HepG2 (cell line): ENCODE measurements around the gene GRAMD1B.

Experiments used
- CCDC6 ChIP-seq: sonication (generic); formaldehyde crosslinking; IDR thresholded peaks from 2 replicates; pipeline ENCODE4 v1.8.1; 2022; ENCODE audit warnings: mild to moderate bottlenecking, missing genetic modification reagents, moderate library complexity
- MIER2 ChIP-seq: IDR thresholded peaks from 2 replicates; pipeline ENCODE4 v1.6.1; 2016; ENCODE audit warnings: missing biosample characterization, missing genetic modification reagents
- PCBP1 ChIP-seq: fragments of 200-400 bp; formaldehyde crosslinking; IDR thresholded peaks from 2 replicates; pipeline ENCODE4 v1.6.1; 2017; ENCODE audit warnings: mild to moderate bottlenecking, low read depth, low read length, borderline replicate concordance
- POLR2AphosphoS5 ChIP-seq: IDR thresholded peaks from 2 replicates; pipeline ENCODE4 v1.6.1; 2012; ENCODE audit warnings: low read depth, low read length
- ZNF317 ChIP-seq: sonication (generic); formaldehyde crosslinking; IDR thresholded peaks from 2 replicates; pipeline ENCODE4 v1.5.0; 2020; ENCODE audit warnings: mild to moderate bottlenecking, missing genetic modification reagents
- TF ChIP-seq, protein P1 (sequence below): sonication (generic); formaldehyde crosslinking; IDR thresholded peaks from 2 replicates; pipeline ENCODE4 v1.5.0; 2020; ENCODE audit warnings: mild to moderate bottlenecking, missing genetic modification reagents, moderate library complexity
- TF ChIP-seq, protein P2 (sequence below): IDR thresholded peaks from 2 replicates; pipeline ENCODE4 v1.6.1; 2012; ENCODE audit warnings: inconsistent platforms

DNA sequence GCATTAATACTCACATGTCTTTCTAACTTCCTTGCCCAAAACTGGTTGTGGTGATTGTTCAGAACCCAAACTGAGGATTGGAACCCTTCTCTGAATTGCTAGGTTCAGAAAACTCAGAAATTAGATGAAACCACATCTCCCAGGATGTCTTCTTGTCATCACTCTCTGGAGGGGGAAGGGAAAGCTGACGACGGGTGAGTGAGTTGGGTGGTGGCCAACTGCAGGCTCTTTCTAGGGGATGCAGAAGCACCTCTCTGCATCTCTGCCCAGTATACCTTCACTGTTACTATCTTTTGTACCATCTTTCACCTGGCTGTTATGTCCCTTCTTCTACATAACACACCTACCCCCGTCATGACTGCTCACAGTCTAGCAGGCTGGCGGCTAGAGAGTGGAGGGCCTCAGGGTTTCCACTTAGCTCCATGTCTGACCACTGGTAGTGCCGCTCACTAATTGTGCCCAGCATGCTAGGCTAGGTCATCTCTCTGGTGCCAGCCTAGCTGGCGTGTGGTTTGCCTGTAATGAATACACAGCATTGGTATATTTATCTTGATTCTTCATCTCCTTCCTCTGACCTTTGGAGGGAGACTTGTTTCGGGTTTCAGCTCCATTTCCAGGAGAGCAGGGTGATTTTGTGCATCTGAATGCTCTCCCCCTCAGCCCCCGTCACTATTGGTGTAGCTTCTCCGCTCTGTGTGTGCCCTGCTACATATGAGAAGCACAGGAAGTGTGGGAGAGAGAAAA, 7.3 kb downstream of the GRAMD1B start:
- TF ChIP-seq POLR2AphosphoS5 (no peak), CCDC6 (CRISPR knock-in tag) (no peak), ZNF317 (CRISPR knock-in tag) (no peak), MIER2 (CRISPR knock-in tag) (no peak), PCBP1 (no peak)
- TF ChIP-seq, protein P1, sequence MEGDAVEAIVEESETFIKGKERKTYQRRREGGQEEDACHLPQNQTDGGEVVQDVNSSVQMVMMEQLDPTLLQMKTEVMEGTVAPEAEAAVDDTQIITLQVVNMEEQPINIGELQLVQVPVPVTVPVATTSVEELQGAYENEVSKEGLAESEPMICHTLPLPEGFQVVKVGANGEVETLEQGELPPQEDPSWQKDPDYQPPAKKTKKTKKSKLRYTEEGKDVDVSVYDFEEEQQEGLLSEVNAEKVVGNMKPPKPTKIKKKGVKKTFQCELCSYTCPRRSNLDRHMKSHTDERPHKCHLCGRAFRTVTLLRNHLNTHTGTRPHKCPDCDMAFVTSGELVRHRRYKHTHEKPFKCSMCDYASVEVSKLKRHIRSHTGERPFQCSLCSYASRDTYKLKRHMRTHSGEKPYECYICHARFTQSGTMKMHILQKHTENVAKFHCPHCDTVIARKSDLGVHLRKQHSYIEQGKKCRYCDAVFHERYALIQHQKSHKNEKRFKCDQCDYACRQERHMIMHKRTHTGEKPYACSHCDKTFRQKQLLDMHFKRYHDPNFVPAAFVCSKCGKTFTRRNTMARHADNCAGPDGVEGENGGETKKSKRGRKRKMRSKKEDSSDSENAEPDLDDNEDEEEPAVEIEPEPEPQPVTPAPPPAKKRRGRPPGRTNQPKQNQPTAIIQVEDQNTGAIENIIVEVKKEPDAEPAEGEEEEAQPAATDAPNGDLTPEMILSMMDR (CRISPR knock-in tag): no peak
- TF ChIP-seq, protein P2, sequence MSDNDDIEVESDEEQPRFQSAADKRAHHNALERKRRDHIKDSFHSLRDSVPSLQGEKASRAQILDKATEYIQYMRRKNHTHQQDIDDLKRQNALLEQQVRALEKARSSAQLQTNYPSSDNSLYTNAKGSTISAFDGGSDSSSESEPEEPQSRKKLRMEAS: no peak
